HepG2 (cell line): Measurements from ENCODE around the gene GRIN3B. TPM values are rescaled to one million over a fixed set of nuclear protein-coding genes. Genes with fewer than 3 reads are reported as not detected.
A peak's percentile ranks its signal among the peaks of the same experiment; 100 is the strongest.

Source experiments
- ARID5B ChIP-seq: IDR thresholded peaks from 2 replicates; pipeline ENCODE4 v1.4.0; 2020; ENCODE audit warnings: mild to moderate bottlenecking, missing genetic modification reagents
- ARNT ChIP-seq: fragments of 450-650 bp; IDR thresholded peaks from 2 replicates; pipeline ENCODE4 v1.6.1; 2017
- CBX5 ChIP-seq: sonication (generic); formaldehyde crosslinking; IDR thresholded peaks from 2 replicates; pipeline ENCODE4 v1.4.0; 2020; ENCODE audit warnings: missing genetic modification reagents, borderline replicate concordance
- DR1 ChIP-seq: sonication (generic); formaldehyde crosslinking; IDR thresholded peaks from 2 replicates; pipeline ENCODE4 v1.8.0; 2021; ENCODE audit warnings: mild to moderate bottlenecking, missing genetic modification reagents, inconsistent platforms
- JDP2 ChIP-seq: sonication (generic); formaldehyde crosslinking; IDR thresholded peaks from 2 replicates; pipeline ENCODE4 v1.8.1; 2022; ENCODE audit warnings: missing genetic modification reagents, borderline replicate concordance
- JUNB ChIP-seq: sonication (generic); formaldehyde crosslinking; IDR thresholded peaks from 2 replicates; pipeline ENCODE4 v1.8.0; 2022; ENCODE audit warnings: missing genetic modification reagents, mild to moderate bottlenecking, borderline replicate concordance
- LRRFIP1 ChIP-seq: sonication (generic); formaldehyde crosslinking; conservative IDR thresholded peaks from 2 replicates; pipeline ENCODE4 v1.4.0; 2020; ENCODE audit warnings: missing genetic modification reagents
- NKX3-1 ChIP-seq: sonication (generic); formaldehyde crosslinking; IDR thresholded peaks from 2 replicates; pipeline ENCODE4 v1.5.0; 2020; ENCODE audit warnings: missing genetic modification reagents
- PRDM10 ChIP-seq: sonication (generic); formaldehyde crosslinking; IDR thresholded peaks from 2 replicates; pipeline ENCODE4 v1.4.0; 2020; ENCODE audit warnings: low read depth, missing genetic modification reagents
- REXO4 ChIP-seq: sonication (generic); formaldehyde crosslinking; IDR thresholded peaks from 2 replicates; pipeline ENCODE4 v1.8.0; 2022; ENCODE audit warnings: missing genetic modification reagents, mild to moderate bottlenecking, borderline replicate concordance
- SCMH1 ChIP-seq: sonication (generic); formaldehyde crosslinking; IDR thresholded peaks from 2 replicates; pipeline ENCODE4 v1.9.0; 2021; ENCODE audit warnings: missing genetic modification reagents, mild to moderate bottlenecking, borderline replicate concordance
- SMAD3 ChIP-seq: sonication (generic); formaldehyde crosslinking; IDR thresholded peaks from 2 replicates; pipeline ENCODE4 v1.4.0; 2020; ENCODE audit warnings: missing genetic modification reagents
- SP1 ChIP-seq, 2 experiments: fragments of 450-650 bp in 1 of 2; sonication (generic) in 1 of 2; formaldehyde crosslinking in 1 of 2; IDR thresholded peaks; 2 replicates each; pipeline versions ENCODE4 v1.4.0 to v1.6.1; 2016 to 2020; ENCODE audit warnings: missing genetic modification reagents in 1 of 2
- SP140L ChIP-seq: sonication (generic); formaldehyde crosslinking; IDR thresholded peaks from 2 replicates; pipeline ENCODE4 v1.4.0; 2020; ENCODE audit warnings: missing genetic modification reagents, borderline replicate concordance
- TAF1 ChIP-seq: sonication (generic); formaldehyde crosslinking; IDR thresholded peaks from 2 replicates; pipeline ENCODE4 v1.4.0; 2020; ENCODE audit warnings: missing genetic modification reagents
- ZC3H4 ChIP-seq: sonication (generic); formaldehyde crosslinking; IDR thresholded peaks from 2 replicates; pipeline ENCODE4 v1.4.0; 2020; ENCODE audit warnings: missing genetic modification reagents, borderline replicate concordance
- ZNF20 ChIP-seq: sonication (generic); formaldehyde crosslinking; IDR thresholded peaks from 2 replicates; pipeline ENCODE4 v1.4.0; 2020; ENCODE audit warnings: mild to moderate bottlenecking, moderate library complexity, missing genetic modification reagents
- ZNF24 ChIP-seq: fragments of 450-650 bp; IDR thresholded peaks from 2 replicates; pipeline ENCODE4 v1.6.1; 2017; ENCODE audit warnings: antibody characterized with exemption, mild to moderate bottlenecking
- ZNF292 ChIP-seq: sonication (generic); formaldehyde crosslinking; IDR thresholded peaks from 2 replicates; pipeline ENCODE4 v1.8.1; 2022; ENCODE audit warnings: mild to moderate bottlenecking, low read depth, missing genetic modification reagents, borderline replicate concordance
- ZNF552 ChIP-seq: sonication (generic); formaldehyde crosslinking; IDR thresholded peaks from 2 replicates; pipeline ENCODE4 v1.9.0; 2022; ENCODE audit warnings: missing genetic modification reagents, mild to moderate bottlenecking, borderline replicate concordance
- polyA plus RNA-seq, 8 experiments: library from polyadenylated mRNA; depleted of rRNA in 3 of 8; stranded (reverse) in 7 of 8; unstranded in 1 of 8; fragments of >200 nt; fragmentation: Illumina TruSeq in 4 of 8; extraction: Trizol in 4 of 8; gene quantifications; 2 replicates each; pipeline versions ENCODE4 v1.2.1 to v1.2.3, GENCODE V29; 2011 to 2016; ENCODE audit warnings: low read depth in 4 of 8, missing spikeins in 1 of 8, mixed read lengths in 1 of 8; ENCODE audit not compliant: insufficient read depth in 1 of 8
- total RNA-seq, 5 experiments: library from RNA; depleted of rRNA; stranded (reverse); fragments of >200 nt; fragmentation: Illumina TruSeq; extraction: Trizol; gene quantifications; 2 replicates each; pipeline ENCODE4 v1.2.3, GENCODE V29; 2016; ENCODE audit warnings: low read depth in 1 of 5

Gene GRIN3B
- total and polyA plus RNA-seq, 2 of the 13 experiments (the other 11 are each of a cell fraction or from before 2014, with no cell fraction given) = 0.07 to 0.20 TPM

GRCh38 chr19:1025960-1026782, 26.0 kb downstream of the GRIN3B start, which contains the start of gene CNN2 (continued):
- TF ChIP-seq SP1 (IDR thresholded peaks at IDR 0.05) (no peak), SP1 (CRISPR knock-in tag; IDR thresholded peaks at IDR 0.05) (no peak), CBX5 (CRISPR knock-in tag) (no peak), REXO4 (CRISPR knock-in tag) (no peak), SCMH1 (CRISPR knock-in tag) (no peak), PRDM10 (CRISPR knock-in tag) (no peak), LRRFIP1 (CRISPR knock-in tag) (no peak), ZNF24 (no peak), ZC3H4 (no peak), SP140L (no peak), ARNT (no peak), ARID5B (CRISPR knock-in tag) (peak; percentile 39; the same call in 1 of the 2 replicates), ZNF20 (CRISPR knock-in tag) (no peak), JDP2 (no peak), ZNF552 (CRISPR knock-in tag) (no peak), TAF1 (CRISPR knock-in tag) (peak; percentile 54; the same call in 1 of the 2 replicates), ZNF292 (CRISPR knock-in tag) (no peak), NKX3-1 (CRISPR knock-in tag) (0 out of 2 replicates have a peak, but pooled peaks have one; percentile 17), JUNB (CRISPR knock-in tag) (no peak), SMAD3 (CRISPR knock-in tag) (no peak), DR1 (CRISPR knock-in tag) (no peak)
